GM18505 (cell line): Measurements from ENCODE around the gene ING1.

Experiments
- ATAC-seq: cut with Tn5 transposase; IDR thresholded peaks from one replicate; pipeline ENCODE4 v1.9.1; 2021; ENCODE audit not compliant: unreplicated experiment
- POLR2A ChIP-seq: IDR thresholded peaks from 4 replicates; pipeline ENCODE4 v1.6.1; 2011; ENCODE audit warnings: borderline replicate concordance; ENCODE audit not compliant: insufficient read depth, insufficient read length; ENCODE audit errors: extremely low read depth

The ING1 gene

GRCh38 chr13:110766671-110767430 is 53.4 kb downstream of the ING1 start:
- no peak for TF ChIP-seq POLR2A

DNA sequence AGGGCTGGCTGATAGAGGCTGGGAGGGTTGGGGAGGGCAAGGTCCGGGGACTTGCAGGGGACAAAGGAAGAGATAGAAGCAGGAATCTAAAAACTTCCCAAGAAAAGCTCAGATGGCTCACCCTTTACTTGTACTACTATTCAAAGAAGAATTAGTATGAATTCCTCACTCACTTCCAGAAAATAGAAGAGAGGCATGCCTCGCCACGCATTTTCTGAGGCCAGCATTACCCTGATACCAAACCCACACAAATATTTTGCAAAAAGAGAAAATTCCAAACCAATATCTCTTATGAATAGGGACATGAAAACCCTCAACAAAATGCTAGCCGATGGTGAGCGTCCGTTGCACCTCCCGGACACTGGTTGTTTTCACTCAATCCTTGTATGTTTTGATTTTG is 54.0 kb downstream of the ING1 start:
- no peak for TF ChIP-seq POLR2A
- ATAC-seq: no peak

More at GRCh38 chr13:110766671-110767430, 53.4 kb downstream of the ING1 start:
- no peak for ATAC-seq

- ATAC-seq: no peak
- TF ChIP-seq POLR2A: no peak
Measured at GRCh38 chr13:110769097-110769496, 55.6 kb downstream of the ING1 start.

DNA sequence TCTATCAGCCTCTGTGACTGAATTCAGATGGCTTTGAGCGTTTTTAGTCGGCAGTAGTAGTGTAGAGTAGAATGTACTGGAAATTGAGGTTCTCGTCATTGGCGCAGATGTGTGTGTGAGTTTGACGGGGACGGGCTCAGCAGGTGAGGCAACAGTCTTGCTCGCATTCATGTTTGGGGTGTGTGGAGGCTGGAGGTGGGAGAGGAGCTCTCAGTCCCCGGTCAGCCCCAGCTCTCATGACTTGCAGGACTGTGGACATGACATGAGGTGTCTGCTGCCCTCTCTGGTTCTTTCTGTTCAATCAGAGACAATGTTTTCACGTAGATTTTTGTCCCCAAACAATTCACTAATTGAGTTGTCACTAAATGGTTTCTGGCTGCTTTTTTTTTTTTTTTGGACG is 57.2 kb downstream of the ING1 start:
- TF ChIP-seq POLR2A: no peak
- ATAC-seq: no peak

- ATAC-seq: no peak
Measured at GRCh38 chr13:110771194-110771593, 57.7 kb downstream of the ING1 start.

GRCh38 chr13:110772091-110772984 is 58.8 kb downstream of the ING1 start:
- TF ChIP-seq POLR2A: no peak
- ATAC-seq: no peak

More at GRCh38 chr13:110771194-110771593, 57.7 kb downstream of the ING1 start:
- TF ChIP-seq POLR2A: no peak
